ENCODE data around the gene MAL. TPM values are rescaled to one million over a fixed set of nuclear protein-coding genes. Genes with fewer than 3 reads are reported as not detected.

MAL gene
- total RNA-seq, 2 donors from 2014 or later = 3.1 to 8.0 TPM

- Histone ChIP-seq H3K9me3 (no peaks in the 10 kb centered on the region), H3K27me3 (replicated peaks; ENCODE audit: insufficient read depth) (peaks cover 3% of the 10 kb centered on the region), H3K4me1 (replicated peaks) (no peaks in the 10 kb centered on the region), H3K27ac (no peak overlapping the region), H3K36me3 (no peaks in the 10 kb centered on the region), H3K4me3 (no peak overlapping the region)
- intact Hi-C loops (cut with DNase I) = no loop called here
- no peak for TF ChIP-seq POLR2A (IDR thresholded peaks at IDR 0.05)
- 83% methylated on average over 10 of the region's 10 CpGs for whole genome bisulfite sequencing
- DNase-seq (ENCODE audit: low spot score) = no peak
These were observed 26.1 kb downstream of the MAL start for GRCh38 chr2:95051626-95052025.

DNA sequence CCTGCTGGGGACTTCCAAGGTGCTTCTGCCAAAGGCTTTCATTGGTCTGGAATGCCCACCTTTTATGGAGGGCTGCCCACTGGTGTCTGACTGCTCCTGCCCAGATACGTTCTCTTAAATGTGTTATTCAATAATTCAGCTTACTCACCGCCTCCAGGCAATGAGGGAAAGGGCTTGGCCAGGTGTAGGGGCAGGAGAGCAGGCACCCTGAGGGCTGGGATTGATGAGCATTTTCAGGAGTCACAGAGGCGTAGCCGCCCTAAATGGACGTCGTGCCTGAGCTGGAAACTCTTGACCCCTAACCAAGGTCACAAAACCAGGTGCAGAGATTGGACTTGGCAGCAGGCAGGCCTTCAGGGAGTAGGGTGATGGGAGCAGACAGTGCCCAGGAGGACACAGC lies 26.8 kb downstream of the MAL start:
- intact Hi-C loops (cut with DNase I) = no loop called here
- no peaks in the 10 kb centered on the region for H3K36me3 ChIP-seq
- no peak for DNase-seq (ENCODE audit: low spot score)

GRCh38 chr2:95052804-95053479 lies 27.4 kb downstream of the MAL start:
- no peak for TF ChIP-seq POLR2AphosphoS5 (IDR thresholded peaks at IDR 0.05)
- TF ChIP-seq POLR2A (IDR thresholded peaks at IDR 0.05) = no peak
- no peak for TF ChIP-seq CTCF (IDR thresholded peaks at IDR 0.05)
- Histone ChIP-seq H3K27me3 (replicated peaks; ENCODE audit: insufficient read depth) (peaks cover 3% of the 10 kb centered on the region), H3K4me1 (replicated peaks) (no peaks in the 10 kb centered on the region), H3K4me3 (no peak overlapping the region), H3K27ac (no peak overlapping the region), H3K36me3 (no peaks in the 10 kb centered on the region), H3K9me3 (no peaks in the 10 kb centered on the region)
- DNase-seq (ENCODE audit: low spot score) = no peak
- intact Hi-C loops (cut with DNase I) = no loop called here
- WGBS = 86% methylated on average over 13 of the region's 13 CpGs

More for the DNA sequence above, 26.8 kb downstream of the MAL start:
- WGBS = 59% methylated on average over 6 of the region's 6 CpGs
- peaks cover 3% of the 10 kb centered on the region for H3K27me3 ChIP-seq (replicated peaks; ENCODE audit: insufficient read depth)
- no peaks in the 10 kb centered on the region for H3K9me3 ChIP-seq
- no peak overlapping the region for H3K4me3 ChIP-seq
- H3K27ac ChIP-seq = no peak overlapping the region
- TF ChIP-seq POLR2AphosphoS5 (IDR thresholded peaks at IDR 0.05) = no peak
- no peak for TF ChIP-seq CTCF (IDR thresholded peaks at IDR 0.05)
- TF ChIP-seq POLR2A (IDR thresholded peaks at IDR 0.05) = no peak
- no peaks in the 10 kb centered on the region for H3K4me1 ChIP-seq (replicated peaks)

DNA sequence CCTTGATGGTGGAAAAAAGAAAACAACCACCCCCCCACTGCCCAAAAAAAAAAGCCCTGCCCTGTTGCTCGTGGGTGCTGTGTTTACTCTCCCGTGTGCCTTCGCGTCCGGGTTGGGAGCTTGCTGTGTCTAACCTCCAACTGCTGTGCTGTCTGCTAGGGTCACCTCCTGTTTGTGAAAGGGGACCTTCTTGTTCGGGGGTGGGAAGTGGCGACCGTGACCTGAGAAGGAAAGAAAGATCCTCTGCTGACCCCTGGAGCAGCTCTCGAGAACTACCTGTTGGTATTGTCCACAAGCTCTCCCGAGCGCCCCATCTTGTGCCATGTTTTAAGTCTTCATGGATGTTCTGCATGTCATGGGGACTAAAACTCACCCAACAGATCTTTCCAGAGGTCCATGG lies 28.0 kb downstream of the MAL start:
- Histone ChIP-seq H3K36me3 (no peaks in the 10 kb centered on the region), H3K4me3 (no peak overlapping the region), H3K4me1 (replicated peaks) (no peaks in the 10 kb centered on the region), H3K9me3 (no peaks in the 10 kb centered on the region), H3K27ac (no peak overlapping the region), H3K27me3 (replicated peaks; ENCODE audit: insufficient read depth) (peaks cover 3% of the 10 kb centered on the region)
- TF ChIP-seq POLR2AphosphoS5 (IDR thresholded peaks at IDR 0.05) (no peak), POLR2A (IDR thresholded peaks at IDR 0.05) (no peak), CTCF (IDR thresholded peaks at IDR 0.05) (peak in 1 of 4 experiments; percentile 23)
- WGBS = 28% methylated on average over 11 of the region's 11 CpGs
- intact Hi-C loops (cut with DNase I) = no loop called here
- DNase-seq (ENCODE audit: low spot score) = no peak

DNA sequence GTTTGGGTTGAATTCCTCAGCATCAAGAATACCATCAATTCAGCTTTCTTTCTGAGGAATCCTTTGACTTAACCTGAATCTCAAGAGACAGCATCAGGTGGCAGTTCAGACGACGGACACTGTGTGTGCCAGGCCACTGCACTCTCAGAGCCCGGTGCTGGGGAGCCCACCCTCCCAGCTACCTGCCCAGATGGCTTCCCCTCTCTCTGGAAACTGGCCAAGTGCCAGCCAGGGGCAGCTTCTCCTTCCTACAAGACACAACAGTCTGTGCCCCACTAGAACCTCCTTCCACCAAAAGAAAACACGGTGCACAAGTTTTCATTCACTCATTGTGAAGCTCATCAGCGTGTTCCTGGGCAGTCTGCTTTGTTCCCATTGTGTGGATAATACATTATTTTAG lies 28.5 kb downstream of the MAL start:
- DNase-seq (ENCODE audit: low spot score) = no peak
- 70% methylated on average over 5 of the region's 5 CpGs for WGBS
- Histone ChIP-seq H3K27me3 (replicated peaks; ENCODE audit: insufficient read depth) (peaks cover 3% of the 10 kb centered on the region), H3K4me1 (replicated peaks) (no peaks in the 10 kb centered on the region), H3K36me3 (no peaks in the 10 kb centered on the region), H3K27ac (no peak overlapping the region), H3K9me3 (no peaks in the 10 kb centered on the region), H3K4me3 (no peak overlapping the region)
- TF ChIP-seq POLR2A (IDR thresholded peaks at IDR 0.05) (no peak), CTCF (IDR thresholded peaks at IDR 0.05) (no peak), POLR2AphosphoS5 (IDR thresholded peaks at IDR 0.05) (no peak)
- intact Hi-C loops (cut with DNase I) = no loop called here

Data from prostate gland (tissue), 2 donors.